RKO (cell line): ENCODE measurements around the gene EAPP.
A peak's percentile ranks its signal among the peaks of the same experiment; 100 is the strongest.
"Not testable (repeated sequence)": the region's sequence is repeated elsewhere in the genome, so short reads cannot be mapped to it uniquely, and the experiment has no call there.

Experiments
- DNase-seq: peaks from one replicate; pipeline ENCODE4 v3.0.0-alpha.2; 2016; ENCODE audit warnings: low spot score

The EAPP gene

GRCh38 chr14:34538096-34538495 lies 1.4 kb downstream of the EAPP start:
- DNase-seq = not testable (repeated sequence)

GRCh38 chr14:34537677-34538009 lies 1.9 kb downstream of the EAPP start:
- no peak for DNase-seq

- DNase-seq = no peak
Measured at GRCh38 chr14:34536951-34537676, 2.4 kb downstream of the EAPP start.

GRCh38 chr14:34527591-34527990 lies 11.9 kb downstream of the EAPP start:
- DNase-seq = no peak

GRCh38 chr14:34524216-34524615 lies 15.3 kb downstream of the EAPP start:
- DNase-seq = not testable (repeated sequence)

GRCh38 chr14:34522496-34522895 lies 17.0 kb downstream of the EAPP start:
- DNase-seq = no peak

GRCh38 chr14:34521071-34521470 lies 18.4 kb downstream of the EAPP start:
- DNase-seq = not testable (repeated sequence)

GRCh38 chr14:34520304-34520970 lies 19.1 kb downstream of the EAPP start:
- not testable (repeated sequence) for DNase-seq

GRCh38 chr14:34507884-34508283 lies 31.6 kb downstream of the EAPP start:
- no peak for DNase-seq

GRCh38 chr14:34507459-34507858 lies 32.0 kb downstream of the EAPP start:
- DNase-seq = no peak

- not testable (repeated sequence) for DNase-seq
Measured at GRCh38 chr14:34505124-34505491, 34.4 kb downstream of the EAPP start.

GRCh38 chr14:34504027-34504426 lies 35.5 kb downstream of the EAPP start:
- DNase-seq = not testable (repeated sequence)

GRCh38 chr14:34502545-34503225 lies 36.8 kb downstream of the EAPP start:
- no peak for DNase-seq

- DNase-seq = no peak
Measured at GRCh38 chr14:34502001-34502400, 37.5 kb downstream of the EAPP start.

- DNase-seq = no peak
Measured at GRCh38 chr14:34501004-34501580, 38.4 kb downstream of the EAPP start.

GRCh38 chr14:34498684-34499412 lies 40.7 kb downstream of the EAPP start:
- peak; percentile 55 for DNase-seq

GRCh38 chr14:34496679-34497513 lies 42.6 kb downstream of the EAPP start:
- peak; percentile 99 for DNase-seq

- DNase-seq = no peak
Measured at GRCh38 chr14:34496007-34496678, 43.4 kb downstream of the EAPP start.

GRCh38 chr14:34489324-34489723 lies 50.2 kb downstream of the EAPP start:
- DNase-seq = no peak

GRCh38 chr14:34488528-34488927 lies 51.0 kb downstream of the EAPP start:
- no peak for DNase-seq

GRCh38 chr14:34484726-34485125 lies 54.8 kb downstream of the EAPP start:
- no peak for DNase-seq
